T-helper 1 cell (primary cell): ENCODE measurements around the gene PLEKHA6.

Source experiments
- DNase-seq, 5 donors: peaks; one replicate each; pipeline ENCODE4 v3.0.0-alpha.2; 2012 to 2020
- total RNA-seq, 4 donors: gene quantifications; one replicate each; lab custom pipeline; 2026; lab: John Stamatoyannopoulos, UW

The PLEKHA6 gene
- total RNA-seq = 0.83 to 2.7 (median 1.9) reads per million in 4 donors

- DNase-seq = no peak
Measured at GRCh38 chr1:204359474-204360255, at the start of gene PLEKHA6. Gene PLEKHA6 (minus strand): TSS chr1:204359929. CDS start chr1:204273727, 86,202 bp downstream.

- no peak for DNase-seq
Measured at GRCh38 chr1:204409123-204409522, 49.4 kb upstream of the PLEKHA6 start.

GRCh38 chr1:204408602-204409001, 48.9 kb upstream of the PLEKHA6 start:
- DNase-seq = no peak

GRCh38 chr1:204408074-204408507, 48.4 kb upstream of the PLEKHA6 start:
- DNase-seq = peak in 3 of 5 donors; percentile 14 to 30 (median 22)

GRCh38 chr1:204407295-204407971, 47.7 kb upstream of the PLEKHA6 start:
- DNase-seq = peak in 1 of 5 donors; percentile 42

GRCh38 chr1:204406621-204407020, 46.9 kb upstream of the PLEKHA6 start:
- DNase-seq = no peak

- DNase-seq = no peak
Measured at GRCh38 chr1:204405988-204406387, 46.3 kb upstream of the PLEKHA6 start.

GRCh38 chr1:204404629-204405028, 44.9 kb upstream of the PLEKHA6 start:
- DNase-seq = no peak

GRCh38 chr1:204402391-204402790, 42.7 kb upstream of the PLEKHA6 start:
- no peak for DNase-seq

- DNase-seq = no peak
Measured at GRCh38 chr1:204401730-204402129, 42.0 kb upstream of the PLEKHA6 start.

GRCh38 chr1:204400882-204401510, 41.3 kb upstream of the PLEKHA6 start:
- no peak for DNase-seq

GRCh38 chr1:204398197-204399125, 38.7 kb upstream of the PLEKHA6 start:
- peak; percentile 17 to 67 (median 42) for DNase-seq

GRCh38 chr1:204396015-204396583, 36.4 kb upstream of the PLEKHA6 start:
- no peak for DNase-seq

- DNase-seq = no peak
Measured at GRCh38 chr1:204391629-204392028, 31.9 kb upstream of the PLEKHA6 start.

GRCh38 chr1:204390751-204391466, 31.2 kb upstream of the PLEKHA6 start:
- DNase-seq = no peak

- no peak for DNase-seq
Measured at GRCh38 chr1:204385727-204386126, 26.0 kb upstream of the PLEKHA6 start.

GRCh38 chr1:204384636-204385352, 25.1 kb upstream of the PLEKHA6 start:
- no peak for DNase-seq

GRCh38 chr1:204383163-204383904, 23.6 kb upstream of the PLEKHA6 start:
- no peak for DNase-seq

- DNase-seq = no peak
Measured at GRCh38 chr1:204382714-204383083, 23.0 kb upstream of the PLEKHA6 start.

GRCh38 chr1:204380293-204380831, 20.6 kb upstream of the PLEKHA6 start:
- DNase-seq = no peak
